GM12801 (cell line): ENCODE measurements around the gene NCAM1.

ENCODE experiments used
- TF ChIP-seq, protein P1 (sequence below): IDR thresholded peaks from one replicate; pipeline ENCODE4 v1.5.1; 2011; ENCODE audit warnings: control low read depth; ENCODE audit not compliant: insufficient read length; ENCODE audit errors: extremely low read depth

Gene NCAM1

DNA sequence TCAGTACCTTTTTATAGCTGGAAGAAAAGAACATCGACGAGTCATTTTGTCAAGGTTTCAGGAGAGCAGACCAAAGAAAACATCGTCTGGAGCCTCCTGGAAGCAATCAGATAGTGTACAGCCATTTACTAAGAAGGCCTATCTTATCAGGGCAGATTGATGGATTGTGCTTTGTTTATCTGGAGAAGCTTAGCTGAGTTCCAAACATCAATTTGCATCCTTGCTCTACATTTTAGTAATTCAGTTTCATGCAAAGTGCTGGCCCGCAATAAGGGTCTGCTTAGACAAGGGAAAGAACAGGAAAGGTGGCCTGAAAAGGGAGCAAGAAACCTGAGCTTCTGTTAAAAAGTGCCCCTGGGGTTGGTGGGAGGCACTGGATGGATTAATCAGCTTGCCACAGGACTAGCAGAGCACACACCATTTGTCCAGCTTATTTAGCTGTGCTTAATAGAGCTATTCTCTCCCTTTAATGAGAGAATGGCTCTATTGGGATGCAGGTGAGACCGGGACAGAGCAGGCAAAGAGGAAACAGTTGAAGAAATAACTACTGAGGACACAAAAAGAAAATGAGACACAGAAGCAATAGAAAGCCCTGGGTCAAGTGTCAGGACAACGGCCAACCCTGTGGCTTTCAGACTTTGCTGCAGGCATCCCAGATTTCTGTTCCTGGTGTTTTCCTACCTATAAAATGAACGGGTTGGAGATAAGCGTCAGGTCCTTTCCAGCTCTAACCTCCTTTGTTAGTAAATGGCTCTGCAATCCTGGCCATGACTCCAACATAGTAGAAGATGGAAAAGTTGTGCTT is 231.1 kb downstream of the NCAM1 start:
- TF ChIP-seq, protein P1, sequence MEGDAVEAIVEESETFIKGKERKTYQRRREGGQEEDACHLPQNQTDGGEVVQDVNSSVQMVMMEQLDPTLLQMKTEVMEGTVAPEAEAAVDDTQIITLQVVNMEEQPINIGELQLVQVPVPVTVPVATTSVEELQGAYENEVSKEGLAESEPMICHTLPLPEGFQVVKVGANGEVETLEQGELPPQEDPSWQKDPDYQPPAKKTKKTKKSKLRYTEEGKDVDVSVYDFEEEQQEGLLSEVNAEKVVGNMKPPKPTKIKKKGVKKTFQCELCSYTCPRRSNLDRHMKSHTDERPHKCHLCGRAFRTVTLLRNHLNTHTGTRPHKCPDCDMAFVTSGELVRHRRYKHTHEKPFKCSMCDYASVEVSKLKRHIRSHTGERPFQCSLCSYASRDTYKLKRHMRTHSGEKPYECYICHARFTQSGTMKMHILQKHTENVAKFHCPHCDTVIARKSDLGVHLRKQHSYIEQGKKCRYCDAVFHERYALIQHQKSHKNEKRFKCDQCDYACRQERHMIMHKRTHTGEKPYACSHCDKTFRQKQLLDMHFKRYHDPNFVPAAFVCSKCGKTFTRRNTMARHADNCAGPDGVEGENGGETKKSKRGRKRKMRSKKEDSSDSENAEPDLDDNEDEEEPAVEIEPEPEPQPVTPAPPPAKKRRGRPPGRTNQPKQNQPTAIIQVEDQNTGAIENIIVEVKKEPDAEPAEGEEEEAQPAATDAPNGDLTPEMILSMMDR, result no peak

DNA sequence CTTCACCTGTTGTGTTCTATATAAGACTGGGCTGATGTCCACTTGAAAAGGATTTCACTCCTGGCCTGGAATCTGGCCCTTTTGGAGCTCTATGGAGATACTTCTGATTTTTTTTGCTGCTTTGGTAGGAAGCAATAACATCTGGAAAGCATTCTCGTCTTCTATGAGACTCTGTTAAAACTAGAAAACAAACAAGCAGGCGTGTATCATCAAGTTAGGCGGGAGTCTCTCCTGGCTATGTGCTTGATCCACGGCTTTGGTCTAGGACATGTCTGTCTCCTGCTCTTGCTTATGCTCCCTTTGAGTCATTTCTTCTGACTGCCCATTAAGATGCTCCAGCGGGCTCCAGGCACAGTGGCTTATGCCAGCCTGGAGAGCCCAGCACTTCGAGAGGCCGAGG is 231.8 kb downstream of the NCAM1 start:
- TF ChIP-seq, protein P1, result no peak

GRCh38 chr11:113193946-113194345 is 232.7 kb downstream of the NCAM1 start:
- TF ChIP-seq, protein P1, result no peak

DNA sequence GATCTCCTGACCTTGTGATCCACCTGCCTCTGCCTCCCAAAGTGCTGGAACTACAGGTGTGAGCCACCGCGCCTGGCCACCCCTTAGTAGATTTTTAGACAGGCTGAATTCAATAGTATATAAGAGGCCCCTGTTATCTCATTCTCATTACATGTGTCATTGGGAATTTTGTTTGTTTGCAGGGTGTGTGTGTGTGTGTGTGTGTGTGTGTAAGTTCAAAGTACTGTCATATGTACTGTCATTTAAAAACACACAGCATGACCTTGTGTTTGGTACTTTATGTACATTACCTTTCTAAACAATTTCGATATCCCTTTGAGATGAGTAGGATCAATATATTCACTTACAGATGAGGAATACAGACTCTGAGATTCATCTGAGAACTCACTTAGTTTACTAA is 234.5 kb downstream of the NCAM1 start:
- TF ChIP-seq, protein P1, result no peak

DNA sequence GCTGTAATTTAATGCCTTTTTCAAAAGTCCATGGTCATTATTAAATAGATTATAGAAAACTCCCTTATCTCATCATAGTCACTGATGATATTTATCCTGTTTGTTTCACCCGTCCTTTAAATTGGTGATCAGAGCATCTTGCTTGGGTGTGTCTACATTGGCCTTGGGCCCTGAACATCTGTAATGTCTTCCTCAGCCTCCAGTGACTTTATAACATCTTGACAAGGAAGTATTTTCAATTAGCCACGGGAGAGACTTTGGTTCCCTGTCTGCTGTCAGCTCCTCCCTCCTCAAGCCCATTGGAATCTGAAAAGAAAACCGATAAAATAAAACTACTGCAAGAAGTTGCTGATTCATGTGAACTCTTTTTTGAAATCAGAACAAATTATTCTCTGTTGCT is 236.2 kb downstream of the NCAM1 start:
- TF ChIP-seq, protein P1, result no peak

- TF ChIP-seq, protein P1, result no peak
Observed at GRCh38 chr11:113198972-113199661, 237.9 kb downstream of the NCAM1 start.

- TF ChIP-seq, protein P1, result no peak
Observed at GRCh38 chr11:113199866-113200265, 238.6 kb downstream of the NCAM1 start.
